Psoas muscle (tissue), 8 donors: Measurements from ENCODE around the gene C3orf70. TPM values are rescaled to one million over a fixed set of nuclear protein-coding genes. Genes with fewer than 3 reads are reported as not detected.

Experiments
- ATAC-seq, 4 donors: fragments of 200-7000 bp; cut with Tn5 transposase; one replicate each; pipeline ENCODE4 v1.9.1; 2020; ENCODE audit warnings: moderate library complexity in 3 of 4, mild to moderate bottlenecking in 2 of 4
- DNase-seq, 2 donors: peaks; one replicate each; pipeline ENCODE4 v3.0.0-alpha.2; 2020
- H3K27ac ChIP-seq: fragments of 200-600 bp; one replicate; pipeline ENCODE4 v1.8.0; 2022
- H3K27me3 ChIP-seq, 3 donors: fragments of 200-600 bp in 1 of 3; one replicate each; pipeline versions ENCODE4 v1.6.1 to v1.8.0; 2013 to 2022; ENCODE audit warnings: low read length in 2 of 3, mild to moderate bottlenecking in 2 of 3, moderate library complexity in 1 of 3; ENCODE audit not compliant: insufficient read depth in 3 of 3
- H3K36me3 ChIP-seq, 2 donors: fragments of 200-600 bp in 1 of 2; one replicate each; pipeline versions ENCODE4 v1.6.1 to v1.8.0; 2013 to 2022; ENCODE audit warnings: low read depth in 1 of 2, mild to moderate bottlenecking in 1 of 2, moderate library complexity in 1 of 2; ENCODE audit not compliant: insufficient read depth in 1 of 2
- H3K4me1 ChIP-seq: fragments of 200-600 bp; one replicate; pipeline ENCODE4 v1.8.0; 2022
- H3K4me3 ChIP-seq: fragments of 200-600 bp; one replicate; pipeline ENCODE4 v1.8.0; 2022; ENCODE audit warnings: mild to moderate bottlenecking
- H3K9me3 ChIP-seq: fragments of 200-600 bp; one replicate; pipeline ENCODE4 v1.8.0; 2022
- WGBS, 3 donors: extraction: QIAGEN DNeasy Blood & Tissue Kit; methylation state at CpG; one replicate each; pipeline versions ENCODE4 v1.1.6 to v1.1.7; 2013; 5-methylcytosine and 5-hydroxymethylcytosine counted together
- intact Hi-C, 2 donors: fragments of 100-400 bp; cut with DNase I; formaldehyde crosslinking; loops; one replicate each; pipeline versions ENCODE4 v1.11.0 to v1.14.2; 2022
- polyA plus RNA-seq, 3 donors: library from polyadenylated mRNA; stranded (reverse); fragments of 200-250 nt; gene quantifications; one replicate each; pipeline ENCODE4 v1.2.3, GENCODE V29; 2013
- total RNA-seq, 4 donors: library from RNA; stranded (reverse); fragmentation: NEBNext Ultra II Directional in 2 of 4; extraction: Animal tissue kit (Norgen Biotek cat#: 25700) in 2 of 4; gene quantifications; one replicate each; pipeline versions ENCODE4 v1.2.1 to v1.2.4, GENCODE V29; 2021 to 2023
- TF ChIP-seq, protein P1 (sequence below): fragments of 200-600 bp; IDR thresholded peaks from one replicate; pipeline ENCODE4 v1.8.0; 2022; ENCODE audit warnings: antibody characterized with exemption
- donor health status: healthy with polysubstance abuse.
- donor health status: DM: no; HTN: no; CAD: no; lungs with moderate emphysema.
- donor health status: Bipolar disorder and iron deficiency.
- donor health status: healthy.
- donor health status: DM: yes; HTN: yes; CAD: no.
- donor health status: DM: no; HTN: no; CAD: no.
- donor health status: DM: no; HTN: no; CAD: no.
- donor health status: DM: yes; HTN: yes; CAD: no.

C3orf70 gene
- total and polyA plus RNA-seq, 7 donors, result 0.13 to 0.97 (median 0.42) TPM

- Histone ChIP-seq H3K4me3 (no peak overlapping the region), H3K27me3 (no peaks in the 10 kb centered on the region), H3K27ac (no peak overlapping the region), H3K4me1 (no peaks in the 10 kb centered on the region), H3K36me3 (peaks cover 0 to 22% of the 10 kb centered on the region in 2 donors), H3K9me3 (peaks cover 16% of the 10 kb centered on the region)
- DNase-seq (no peak), ATAC-seq (no peak)
- 37 to 45% (median 37%) methylated on average over 2 of the region's 2 CpGs for WGBS, 3 donors
- intact Hi-C loops, result no loop called here
- TF ChIP-seq, protein P1, sequence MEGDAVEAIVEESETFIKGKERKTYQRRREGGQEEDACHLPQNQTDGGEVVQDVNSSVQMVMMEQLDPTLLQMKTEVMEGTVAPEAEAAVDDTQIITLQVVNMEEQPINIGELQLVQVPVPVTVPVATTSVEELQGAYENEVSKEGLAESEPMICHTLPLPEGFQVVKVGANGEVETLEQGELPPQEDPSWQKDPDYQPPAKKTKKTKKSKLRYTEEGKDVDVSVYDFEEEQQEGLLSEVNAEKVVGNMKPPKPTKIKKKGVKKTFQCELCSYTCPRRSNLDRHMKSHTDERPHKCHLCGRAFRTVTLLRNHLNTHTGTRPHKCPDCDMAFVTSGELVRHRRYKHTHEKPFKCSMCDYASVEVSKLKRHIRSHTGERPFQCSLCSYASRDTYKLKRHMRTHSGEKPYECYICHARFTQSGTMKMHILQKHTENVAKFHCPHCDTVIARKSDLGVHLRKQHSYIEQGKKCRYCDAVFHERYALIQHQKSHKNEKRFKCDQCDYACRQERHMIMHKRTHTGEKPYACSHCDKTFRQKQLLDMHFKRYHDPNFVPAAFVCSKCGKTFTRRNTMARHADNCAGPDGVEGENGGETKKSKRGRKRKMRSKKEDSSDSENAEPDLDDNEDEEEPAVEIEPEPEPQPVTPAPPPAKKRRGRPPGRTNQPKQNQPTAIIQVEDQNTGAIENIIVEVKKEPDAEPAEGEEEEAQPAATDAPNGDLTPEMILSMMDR, result no peak
Observed at GRCh38 chr3:185058796-185059195, 94.1 kb downstream of the C3orf70 start.

GRCh38 chr3:185057829-185058228 lies 95.0 kb downstream of the C3orf70 start:
- no peaks in the 10 kb centered on the region for H3K4me1 ChIP-seq
- H3K9me3 ChIP-seq, result peaks cover 16% of the 10 kb centered on the region
- no peak for ATAC-seq
- H3K4me3 ChIP-seq, result no peak overlapping the region
- peaks cover 0 to 31% of the 10 kb centered on the region in 2 donors for H3K36me3 ChIP-seq
- no peak for DNase-seq
- TF ChIP-seq, protein P1, result no peak
- intact Hi-C loops, result no loop called here
- H3K27me3 ChIP-seq, result no peaks in the 10 kb centered on the region
- WGBS, 3 donors, result 95 to 100% (median 97%) methylated on average over 1 of the region's 1 CpG
- no peak overlapping the region for H3K27ac ChIP-seq

GRCh38 chr3:185056908-185057307 lies 96.0 kb downstream of the C3orf70 start:
- H3K9me3 ChIP-seq, result peaks cover 16% of the 10 kb centered on the region
- 93 to 95% (median 94%) methylated on average over 2 of the region's 2 CpGs for WGBS, 3 donors
- peaks cover 4 to 41% of the 10 kb centered on the region in 2 donors for H3K36me3 ChIP-seq
- TF ChIP-seq, protein P1, result no peak
- DNase-seq (no peak), ATAC-seq (no peak)
- intact Hi-C loops, result no loop called here
- H3K4me3 ChIP-seq, result no peak overlapping the region
- H3K4me1 ChIP-seq, result no peaks in the 10 kb centered on the region
- no peak overlapping the region for H3K27ac ChIP-seq
- no peaks in the 10 kb centered on the region for H3K27me3 ChIP-seq

- peaks cover 9 to 81% of the 10 kb centered on the region in 2 donors for H3K36me3 ChIP-seq
- intact Hi-C loops, result no loop called here
- no peaks in the 10 kb centered on the region for H3K27me3 ChIP-seq
- H3K27ac ChIP-seq, result no peak overlapping the region
- H3K4me1 ChIP-seq, result no peaks in the 10 kb centered on the region
- ATAC-seq (no peak), DNase-seq (no peak)
- TF ChIP-seq, protein P1, result no peak
- H3K9me3 ChIP-seq, result peaks cover 12% of the 10 kb centered on the region
- 79 to 91% (median 80%) methylated on average over 6 of the region's 6 CpGs for WGBS, 3 donors
- no peak overlapping the region for H3K4me3 ChIP-seq
Observed at GRCh38 chr3:185052631-185053030, 100.2 kb downstream of the C3orf70 start.

- peaks cover 8% of the 10 kb centered on the region for H3K9me3 ChIP-seq
- no peak overlapping the region for H3K27ac ChIP-seq
- ATAC-seq (no peak), DNase-seq (no peak)
- H3K27me3 ChIP-seq, result no peaks in the 10 kb centered on the region
- WGBS, 3 donors, result 71 to 80% (median 79%) methylated on average over 8 of the region's 8 CpGs
- no peak overlapping the region for H3K4me3 ChIP-seq
- H3K36me3 ChIP-seq, result peaks cover 9 to 81% of the 10 kb centered on the region in 2 donors
- intact Hi-C loops, result no loop called here
- H3K4me1 ChIP-seq, result no peaks in the 10 kb centered on the region
- TF ChIP-seq, protein P1, result no peak
Observed at GRCh38 chr3:185051801-185052200, 101.1 kb downstream of the C3orf70 start.
